NCI-H1694 (cell line): ENCODE results near the gene TMEM119.
A peak's percentile ranks its signal among the peaks of the same experiment; 100 is the strongest.
"Not testable (repeated sequence)": the region's sequence is repeated elsewhere in the genome, so short reads cannot be mapped to it uniquely, and the experiment has no call there.

Experiments
- DNase-seq: peaks from one replicate; lab custom pipeline; 2025; lab: John Stamatoyannopoulos, UW

TMEM119 gene

GRCh38 chr12:108583991-108584390, 13.9 kb downstream of the TMEM119 start:
- DNase-seq: peak; percentile 38

DNA sequence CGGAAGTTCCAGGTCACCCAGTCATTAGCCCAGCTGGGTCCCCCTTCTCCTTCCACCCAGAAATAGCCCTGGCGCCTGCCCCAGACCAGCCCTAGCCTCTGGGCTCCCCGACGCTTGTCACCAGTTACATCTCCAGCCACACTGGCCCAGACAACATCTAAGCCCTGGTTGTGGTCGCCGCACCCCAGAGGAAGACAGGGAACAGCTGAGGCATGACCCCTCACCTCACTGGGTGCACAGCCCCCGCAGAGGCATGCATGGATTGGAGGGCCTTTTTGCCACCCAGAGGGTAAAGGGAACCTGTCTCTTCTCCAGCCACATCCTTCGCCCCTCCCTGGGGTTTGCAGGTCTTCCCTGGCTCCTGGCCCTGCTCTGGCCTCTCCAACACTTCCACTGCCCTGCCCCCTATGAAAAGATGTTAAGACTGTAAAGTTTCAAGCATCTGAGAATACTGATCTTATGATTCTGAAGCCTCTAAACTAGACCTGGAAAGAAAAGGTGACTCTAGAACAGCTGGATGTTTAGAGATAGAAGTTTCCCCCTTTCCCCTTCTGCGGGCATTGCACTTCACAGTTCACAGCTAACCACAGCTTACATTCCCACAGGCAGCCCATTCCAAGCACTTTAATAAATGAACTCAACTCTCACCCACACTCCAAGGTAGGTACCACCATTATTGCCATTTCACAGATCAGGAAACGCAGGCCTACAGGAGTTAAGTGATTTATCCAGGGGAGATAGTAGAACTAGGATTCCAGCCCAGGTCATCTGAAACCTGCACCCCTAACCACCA, 14.7 kb downstream of the TMEM119 start:
- no peak for DNase-seq

- DNase-seq: no peak
These were observed 15.4 kb downstream of the TMEM119 start for GRCh38 chr12:108582509-108582908.

GRCh38 chr12:108581311-108582227, 16.3 kb downstream of the TMEM119 start:
- DNase-seq: no peak

DNA sequence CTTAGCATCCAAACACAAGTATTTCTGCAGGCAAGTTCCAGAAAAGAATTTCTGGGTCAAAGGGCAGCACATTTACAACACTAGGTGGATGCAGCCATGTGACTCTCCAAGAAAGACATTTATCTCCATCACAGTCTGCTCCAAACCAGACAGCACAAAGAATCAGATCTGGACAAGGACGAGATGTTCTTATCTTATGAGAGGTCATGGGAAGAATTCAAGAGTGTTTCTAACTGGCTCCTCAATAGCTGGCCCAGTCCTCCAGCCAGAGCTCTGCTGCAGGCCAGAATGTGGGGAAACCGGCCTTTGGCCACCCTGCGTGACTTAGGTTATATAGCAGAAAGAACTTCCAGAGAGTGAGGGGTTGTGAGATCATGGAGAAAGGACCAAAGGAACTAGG, 17.4 kb downstream of the TMEM119 start:
- DNase-seq: no peak

- DNase-seq: no peak
These were observed 19.1 kb downstream of the TMEM119 start for GRCh38 chr12:108578813-108579212.

DNA sequence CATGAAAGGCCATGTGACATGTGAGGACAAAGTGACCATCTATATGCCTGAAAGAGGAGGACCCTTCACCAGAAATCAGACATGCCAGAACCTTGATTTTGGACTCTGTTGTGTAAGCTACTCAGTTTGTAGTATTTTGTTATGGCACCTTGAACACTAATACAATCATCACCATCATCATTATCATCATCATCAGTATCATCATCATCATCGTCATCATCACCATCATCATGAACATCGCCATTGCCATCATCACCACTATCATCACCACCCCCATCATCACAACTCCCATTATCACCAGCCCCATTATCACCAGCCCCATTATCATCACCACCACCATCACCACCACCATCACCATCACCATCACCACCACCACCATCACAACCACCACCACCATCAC, 19.6 kb downstream of the TMEM119 start:
- DNase-seq: no peak

- no peak for DNase-seq
These were observed 20.4 kb downstream of the TMEM119 start for GRCh38 chr12:108577458-108577857.

DNA sequence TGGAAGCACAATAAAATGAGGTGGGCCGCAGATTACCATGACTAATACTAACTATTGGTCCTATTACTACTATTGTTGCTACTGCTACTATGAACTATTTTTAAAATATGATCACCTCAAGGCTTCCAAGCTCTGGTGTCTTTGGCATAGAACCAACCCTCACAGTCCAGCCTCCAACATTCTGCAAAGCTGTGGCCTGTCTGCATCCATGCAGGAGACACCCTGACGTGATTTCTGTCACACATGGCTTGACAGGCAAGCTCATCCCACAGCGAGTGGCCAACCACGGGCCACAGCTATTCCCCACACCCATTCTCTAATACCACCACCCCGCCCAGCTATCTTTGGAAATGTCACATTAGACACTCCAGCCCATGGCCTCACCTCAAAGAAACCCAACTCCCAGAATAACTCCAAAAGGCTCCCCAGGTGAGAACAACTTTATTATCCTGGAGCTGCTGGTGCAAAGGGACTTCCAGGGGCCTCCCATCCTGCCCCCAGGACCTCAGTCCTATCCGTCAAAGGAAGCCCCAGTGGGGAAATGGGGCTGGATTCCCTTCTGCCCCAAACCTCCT, 21.1 kb downstream of the TMEM119 start:
- DNase-seq: no peak

GRCh38 chr12:108575199-108575912, 22.5 kb downstream of the TMEM119 start:
- DNase-seq: no peak

DNA sequence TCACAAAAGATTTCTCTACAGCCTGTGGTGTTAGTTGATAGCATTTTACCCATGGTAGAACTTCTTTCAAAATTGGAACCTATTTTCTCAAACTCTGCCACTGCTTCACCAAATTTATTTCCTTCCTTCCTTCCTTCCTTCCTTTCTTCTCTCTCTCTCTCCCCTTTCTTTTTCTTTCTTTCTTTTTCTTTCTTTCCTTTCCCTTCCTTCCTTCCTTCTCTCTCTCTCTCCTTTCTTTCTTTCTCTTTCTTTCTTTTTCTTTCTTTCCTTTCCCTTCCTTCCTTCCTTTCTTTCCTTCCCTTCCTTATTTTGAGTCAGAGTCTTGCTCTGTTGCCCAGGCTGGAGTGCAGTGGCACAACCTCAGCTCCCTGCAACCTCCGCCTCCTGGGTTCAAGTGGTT, 23.6 kb downstream of the TMEM119 start:
- DNase-seq: not testable (repeated sequence)

GRCh38 chr12:108573317-108573716, 24.6 kb downstream of the TMEM119 start:
- no peak for DNase-seq

DNA sequence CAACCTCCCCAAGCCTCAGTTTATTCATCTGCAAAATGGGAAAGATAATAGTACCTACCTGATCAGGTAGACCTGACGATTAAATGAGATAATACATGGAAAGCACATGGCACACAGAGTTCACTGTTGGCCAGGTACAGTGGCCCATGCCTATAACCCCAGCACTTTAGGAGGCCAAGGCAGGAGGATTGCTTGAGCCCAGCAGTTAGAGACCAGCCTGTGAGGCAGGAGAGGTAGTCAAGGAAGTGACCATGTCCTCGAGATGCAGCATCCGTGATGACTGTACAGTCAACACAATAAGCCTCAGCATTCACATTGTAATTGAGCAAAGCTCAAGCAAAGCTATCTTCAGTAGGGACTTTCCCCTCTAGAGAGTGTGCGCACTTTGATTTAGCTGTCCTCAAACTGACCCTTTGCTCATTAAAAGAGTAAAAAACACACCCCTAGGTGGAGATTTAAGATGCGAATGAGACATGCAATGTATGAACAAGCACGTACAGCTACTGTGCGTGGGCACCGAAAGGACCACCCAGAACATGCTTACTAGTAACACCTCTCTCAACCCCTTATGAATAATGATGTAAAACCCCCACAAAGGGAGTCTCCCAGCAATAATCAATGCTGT, 25.6 kb downstream of the TMEM119 start:
- no peak for DNase-seq

DNA sequence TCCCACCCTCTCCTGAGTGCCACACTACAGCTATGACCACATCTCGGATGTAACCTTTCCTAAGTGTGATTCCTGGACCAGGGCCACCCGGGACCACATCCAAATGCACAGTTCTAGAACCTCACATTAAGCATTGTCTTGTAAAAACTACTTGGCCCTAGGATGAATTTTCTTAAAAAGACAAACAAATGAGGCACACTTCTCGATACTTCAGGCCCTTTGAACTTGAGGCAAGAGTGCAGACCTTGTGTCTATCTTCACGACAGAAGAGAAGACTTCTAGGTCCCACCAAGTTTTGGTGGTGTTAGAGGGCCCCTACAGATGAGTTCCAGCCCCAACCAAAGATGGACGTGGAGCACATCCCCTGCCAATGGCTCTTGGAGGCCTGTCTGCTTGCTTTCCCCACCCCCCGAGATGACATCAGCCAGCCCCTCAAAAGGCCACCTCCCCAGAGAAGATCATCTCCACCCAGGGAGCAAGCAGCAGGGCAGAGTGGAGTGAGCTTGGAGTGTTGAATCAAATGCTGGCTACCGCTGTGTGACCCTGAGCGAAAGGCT, 26.2 kb downstream of the TMEM119 start:
- DNase-seq: no peak

DNA sequence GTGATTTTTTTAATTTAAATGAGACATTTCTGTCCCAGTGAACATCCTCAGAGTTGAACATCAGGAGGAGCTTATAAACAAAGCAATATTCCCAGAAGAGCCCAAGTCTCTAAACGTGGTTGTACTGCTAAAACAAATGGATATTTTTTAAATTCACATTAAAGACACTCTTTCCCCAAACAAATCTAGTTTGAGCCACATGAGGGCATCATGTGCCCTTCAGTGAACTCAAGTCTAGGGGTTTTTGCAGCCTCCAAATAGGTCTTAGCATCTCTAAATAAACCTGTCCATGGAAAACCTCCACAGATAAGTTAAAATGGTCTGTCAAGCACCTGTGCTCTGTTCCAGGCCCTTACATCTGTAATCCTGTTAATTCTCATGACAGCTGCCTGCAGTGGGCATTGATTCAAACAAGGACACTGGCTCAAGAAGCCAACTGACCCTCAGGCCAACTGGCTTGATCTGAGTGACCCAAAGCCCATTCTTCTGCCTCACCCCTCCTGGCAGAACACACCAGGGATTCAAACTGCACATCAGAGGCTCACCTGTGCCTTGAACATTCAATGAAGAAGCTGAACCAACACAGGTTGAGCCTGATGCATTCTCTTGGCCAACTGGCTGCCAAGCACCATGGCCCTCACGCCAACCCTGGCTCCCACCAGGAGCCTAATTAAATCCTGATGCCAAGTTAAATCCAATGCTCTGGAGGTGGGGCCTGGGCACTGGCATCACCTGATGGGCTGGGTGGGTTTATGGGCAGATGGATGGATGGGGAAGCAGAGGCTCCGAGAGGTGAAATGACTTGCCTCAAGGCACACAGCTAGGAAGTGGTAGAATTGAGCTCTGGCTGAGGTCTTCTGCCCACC, 26.9 kb downstream of the TMEM119 start:
- peak; percentile 39 for DNase-seq

- no peak for DNase-seq
These were observed 29.3 kb downstream of the TMEM119 start for GRCh38 chr12:108568338-108569154.

DNA sequence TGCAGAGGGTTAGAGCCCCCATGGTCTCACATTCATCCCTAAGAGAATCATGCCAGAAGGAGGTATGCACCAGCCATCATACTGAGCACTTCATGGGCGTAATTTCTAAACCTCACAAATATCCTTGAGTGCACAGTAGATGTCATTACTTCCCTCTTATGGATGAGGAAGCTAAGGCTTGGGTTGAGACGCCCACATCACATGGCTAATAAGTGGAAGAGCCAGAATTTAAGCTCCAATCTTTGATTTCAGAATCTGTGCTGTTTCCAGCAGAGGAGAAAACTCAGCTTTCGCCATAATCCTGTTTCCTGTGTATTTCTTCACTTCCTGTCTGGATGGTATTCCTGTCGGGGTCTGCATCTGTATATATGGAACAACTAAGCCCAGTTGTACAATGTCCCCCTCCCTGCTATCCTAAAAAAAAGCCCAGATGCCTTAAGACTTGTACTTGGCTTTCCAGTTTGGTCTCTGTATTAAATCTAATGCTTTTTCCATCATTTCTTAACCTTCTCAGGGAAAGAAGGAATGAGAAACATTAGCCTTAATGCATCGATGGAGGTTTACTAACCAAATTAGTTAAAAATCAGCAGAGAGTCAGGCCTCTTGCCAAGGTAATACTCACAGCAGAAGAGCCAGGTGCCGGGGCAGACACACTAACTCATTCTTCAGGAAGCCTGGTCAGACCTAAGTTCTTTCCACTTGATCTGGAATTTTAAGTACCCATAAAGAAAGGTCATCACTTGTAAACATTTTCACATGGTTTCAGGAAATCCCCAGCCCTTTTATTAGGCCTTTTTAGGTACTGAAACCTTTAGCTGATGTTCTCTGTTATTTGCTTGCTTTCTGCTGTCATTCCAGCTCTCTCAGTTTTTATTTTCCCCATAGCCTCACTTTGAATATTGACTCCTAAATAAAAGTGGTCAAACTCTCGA, 30.2 kb downstream of the TMEM119 start:
- no peak for DNase-seq

GRCh38 chr12:108566452-108566851, 31.4 kb downstream of the TMEM119 start:
- no peak for DNase-seq
